Prostate gland (tissue), 2 donors: ENCODE data around the gene ARHGAP5.

Source experiments
- CTCF ChIP-seq, 4 experiments: fragments of 200-600 bp in 2 of 4; fragments of 450-650 bp in 2 of 4; sonication (generic) in 2 of 4; IDR thresholded peaks; 1 replicate in 3 of 4; 2 replicates in 1 of 4; pipeline ENCODE4 v1.5.1; 2016 to 2019; ENCODE audit warnings: antibody characterized with exemption in 4 of 4, mild to moderate bottlenecking in 2 of 4, moderate library complexity in 2 of 4
- POLR2AphosphoS5 ChIP-seq: sonication (generic); formaldehyde crosslinking; IDR thresholded peaks from one replicate; pipeline ENCODE4 v1.6.1; 2017; ENCODE audit warnings: antibody characterized with exemption

DNA sequence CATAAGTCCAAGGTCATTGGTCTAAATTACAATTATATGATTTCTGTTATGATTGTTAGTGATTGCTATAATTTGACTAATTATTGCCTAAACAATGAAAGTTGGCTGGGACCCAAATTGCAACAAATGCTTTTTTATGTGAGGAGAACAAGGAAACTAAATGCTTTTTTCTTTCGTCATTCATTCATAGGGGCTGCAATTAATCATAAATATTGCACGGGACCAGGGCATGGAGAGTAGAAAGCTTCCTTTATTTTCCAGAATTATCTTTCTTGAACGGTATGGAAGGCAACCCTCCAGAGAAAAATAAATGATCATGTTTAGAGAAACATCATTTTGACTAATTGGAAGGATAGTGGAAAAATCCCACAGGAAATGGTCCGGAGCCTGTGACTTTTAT lies 32.6 kb upstream of the ARHGAP5 start:
- no peak for TF ChIP-seq CTCF (IDR thresholded peaks at IDR 0.05)
- no peak for TF ChIP-seq POLR2AphosphoS5
